Stomach smooth muscle (tissue), 2 donors: ENCODE measurements around the gene RFX7.
"Not testable (repeated sequence)": the region's sequence is repeated elsewhere in the genome, so short reads cannot be mapped to it uniquely, and the experiment has no call there.

Source experiments
- H3K27ac ChIP-seq: one replicate; pipeline ENCODE4 v1.7.0; 2013; ENCODE audit warnings: mild to moderate bottlenecking, low read length, inconsistent platforms
- H3K27me3 ChIP-seq, 2 donors: one replicate each; pipeline ENCODE4 v1.7.0; 2013; ENCODE audit warnings: low read length in 2 of 2; ENCODE audit not compliant: insufficient read depth in 2 of 2, control insufficient read depth in 1 of 2
- H3K36me3 ChIP-seq, 2 donors: one replicate each; pipeline ENCODE4 v1.7.0; 2013; ENCODE audit warnings: low read length in 2 of 2; ENCODE audit not compliant: control insufficient read depth in 2 of 2, insufficient read depth in 2 of 2
- H3K4me1 ChIP-seq: one replicate; pipeline ENCODE4 v1.7.0; 2013; ENCODE audit warnings: low read length; ENCODE audit not compliant: control insufficient read depth, insufficient read depth
- H3K4me3 ChIP-seq, 2 donors: one replicate each; pipeline ENCODE4 v1.7.0; 2013; ENCODE audit warnings: low read length in 2 of 2
- H3K9ac ChIP-seq, 2 donors: one replicate each; pipeline ENCODE4 v1.7.0; 2013; ENCODE audit warnings: low read length in 2 of 2, mild to moderate bottlenecking in 1 of 2
- H3K9me3 ChIP-seq, 2 donors: one replicate each; pipeline ENCODE4 v1.7.0; 2013; ENCODE audit warnings: low read length in 2 of 2; ENCODE audit not compliant: control insufficient read depth in 2 of 2
- donor health status: healthy.
- donor health status: Pancreatic carcinoma.

The RFX7 gene

GRCh38 chr15:56243163-56244037 is at the start of gene RFX7:
Gene RFX7 (minus strand): TSS chr15:56243879. CDS start chr15:56243285, 594 bp downstream.
- peak within 1 kb of the TSS; percentile 77 to 92 for H3K4me3 ChIP-seq
- no peaks in the 10 kb centered on the region for H3K27me3 ChIP-seq
- H3K36me3 ChIP-seq: no peaks in the 10 kb centered on the region
- H3K9ac ChIP-seq: peak within 1 kb of the TSS; percentile 42 to 82
- peaks cover 14% of the 10 kb centered on the region for H3K4me1 ChIP-seq
- H3K9me3 ChIP-seq: no peaks in the 10 kb centered on the region
- H3K27ac ChIP-seq: peak within 1 kb of the TSS; percentile 18

DNA sequence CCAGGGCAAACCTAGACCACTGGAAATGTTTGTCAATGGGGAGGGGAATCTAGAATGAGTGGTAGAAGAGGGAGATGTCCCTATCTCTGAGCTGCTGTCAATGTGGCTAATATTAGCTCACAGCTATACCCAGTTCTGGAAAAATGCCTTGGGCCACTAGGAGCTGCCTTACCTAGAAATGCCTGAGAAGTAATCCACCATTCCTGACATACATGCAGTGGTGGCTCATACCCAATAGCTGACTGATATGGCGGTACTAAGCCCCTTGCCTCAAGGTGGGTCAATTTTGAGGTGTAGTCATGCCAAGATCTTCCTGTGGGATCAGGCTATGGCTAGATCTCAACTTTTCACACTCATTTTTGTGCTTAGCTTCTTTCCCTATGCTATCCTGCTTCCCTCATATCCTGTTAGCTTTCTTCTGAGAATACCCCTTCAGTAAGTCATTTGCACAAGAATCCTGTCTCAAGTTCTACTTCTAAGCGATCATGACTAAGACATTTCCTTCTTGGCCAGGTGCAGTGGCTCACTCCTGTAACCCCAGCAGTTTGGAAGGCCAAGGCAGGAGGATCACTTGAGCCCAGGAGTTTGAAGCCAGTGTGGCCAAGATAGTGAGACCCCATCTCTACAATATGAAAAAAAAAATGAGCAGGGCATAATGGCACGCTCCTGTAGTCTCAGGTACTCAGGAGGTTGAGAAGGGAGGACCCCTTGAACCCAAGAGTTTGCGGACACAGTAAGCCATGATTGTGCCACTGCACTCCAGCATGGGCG is 49.1 kb upstream of the RFX7 start:
- Histone ChIP-seq H3K4me1 (no peaks in the 10 kb centered on the region), H3K27ac (no peak overlapping the region), H3K4me3 (no peak overlapping the region), H3K9ac (no peak overlapping the region), H3K9me3 (peaks cover 3 to 14% of the 10 kb centered on the region in 2 donors), H3K36me3 (no peaks in the 10 kb centered on the region), H3K27me3 (no peaks in the 10 kb centered on the region)

GRCh38 chr15:56291741-56292140 is 48.1 kb upstream of the RFX7 start:
- Histone ChIP-seq H3K4me1 (no peaks in the 10 kb centered on the region), H3K27ac (no peak overlapping the region), H3K9ac (no peak overlapping the region), H3K9me3 (peaks cover 3 to 14% of the 10 kb centered on the region in 2 donors), H3K27me3 (no peaks in the 10 kb centered on the region), H3K4me3 (no peak overlapping the region), H3K36me3 (no peaks in the 10 kb centered on the region)

- Histone ChIP-seq H3K36me3 (no peaks in the 10 kb centered on the region), H3K27ac (no peak overlapping the region), H3K4me3 (no peak overlapping the region), H3K4me1 (no peaks in the 10 kb centered on the region), H3K9me3 (peaks cover 0 to 11% of the 10 kb centered on the region in 2 donors), H3K9ac (no peak overlapping the region), H3K27me3 (no peaks in the 10 kb centered on the region)
These were observed 42.5 kb upstream of the RFX7 start for GRCh38 chr15:56286213-56286612.

GRCh38 chr15:56281145-56281544 is 37.5 kb upstream of the RFX7 start:
- no peak overlapping the region for H3K9ac ChIP-seq
- H3K4me3 ChIP-seq: no peak overlapping the region
- H3K36me3 ChIP-seq: no peaks in the 10 kb centered on the region
- H3K27ac ChIP-seq: no peak overlapping the region
- H3K9me3 ChIP-seq: no peaks in the 10 kb centered on the region
- H3K27me3 ChIP-seq: no peaks in the 10 kb centered on the region
- H3K4me1 ChIP-seq: no peaks in the 10 kb centered on the region

DNA sequence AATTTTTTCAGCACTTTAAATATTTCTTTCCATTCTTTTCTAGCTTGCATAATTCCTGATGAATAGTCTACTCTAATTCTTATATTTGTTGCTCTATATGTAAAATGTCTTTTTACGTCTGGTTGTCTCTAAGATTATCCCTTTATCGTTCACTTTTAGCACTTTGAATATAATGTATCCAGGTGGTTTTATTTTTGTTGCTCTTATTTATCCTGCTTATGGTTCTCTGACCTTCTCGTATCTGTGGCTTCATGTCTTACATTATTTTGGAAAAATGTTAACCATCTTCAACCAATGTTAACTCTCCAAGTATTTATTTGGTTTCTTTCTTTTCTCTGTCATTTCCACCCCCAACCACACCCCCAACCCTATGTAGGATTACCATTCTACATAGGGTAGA is 30.0 kb upstream of the RFX7 start:
- Histone ChIP-seq H3K4me1 (no peaks in the 10 kb centered on the region), H3K36me3 (no peaks in the 10 kb centered on the region), H3K9me3 (peaks cover 0 to 4% of the 10 kb centered on the region in 2 donors), H3K4me3 (no peak overlapping the region), H3K27me3 (no peaks in the 10 kb centered on the region), H3K9ac (no peak overlapping the region), H3K27ac (no peak overlapping the region)

DNA sequence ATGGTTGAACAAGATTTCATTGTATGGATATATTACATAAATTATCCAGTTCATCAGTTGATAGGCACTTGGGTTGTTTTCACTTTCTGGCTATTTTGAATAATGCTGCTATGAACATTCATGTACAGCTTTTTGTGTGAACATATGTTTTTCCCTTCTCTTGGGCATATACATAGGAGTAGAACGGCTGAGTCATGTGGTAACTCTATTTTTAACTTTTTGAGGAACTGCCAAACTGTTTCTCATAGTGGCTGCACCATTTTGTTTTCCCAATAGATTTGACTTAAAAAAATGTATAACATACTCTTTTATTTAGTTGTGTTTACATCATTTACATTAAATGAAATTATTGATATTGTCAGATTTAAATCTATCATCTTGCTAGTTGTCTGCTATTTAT is 28.8 kb upstream of the RFX7 start:
- no peak overlapping the region for H3K27ac ChIP-seq
- peaks cover 0 to 4% of the 10 kb centered on the region in 2 donors for H3K9me3 ChIP-seq
- H3K27me3 ChIP-seq: no peaks in the 10 kb centered on the region
- no peaks in the 10 kb centered on the region for H3K4me1 ChIP-seq
- H3K9ac ChIP-seq: no peak overlapping the region
- no peak overlapping the region for H3K4me3 ChIP-seq
- no peaks in the 10 kb centered on the region for H3K36me3 ChIP-seq

GRCh38 chr15:56266465-56266864 is 22.8 kb upstream of the RFX7 start:
- not testable (repeated sequence) for H3K9ac ChIP-seq, H3K27me3 ChIP-seq

DNA sequence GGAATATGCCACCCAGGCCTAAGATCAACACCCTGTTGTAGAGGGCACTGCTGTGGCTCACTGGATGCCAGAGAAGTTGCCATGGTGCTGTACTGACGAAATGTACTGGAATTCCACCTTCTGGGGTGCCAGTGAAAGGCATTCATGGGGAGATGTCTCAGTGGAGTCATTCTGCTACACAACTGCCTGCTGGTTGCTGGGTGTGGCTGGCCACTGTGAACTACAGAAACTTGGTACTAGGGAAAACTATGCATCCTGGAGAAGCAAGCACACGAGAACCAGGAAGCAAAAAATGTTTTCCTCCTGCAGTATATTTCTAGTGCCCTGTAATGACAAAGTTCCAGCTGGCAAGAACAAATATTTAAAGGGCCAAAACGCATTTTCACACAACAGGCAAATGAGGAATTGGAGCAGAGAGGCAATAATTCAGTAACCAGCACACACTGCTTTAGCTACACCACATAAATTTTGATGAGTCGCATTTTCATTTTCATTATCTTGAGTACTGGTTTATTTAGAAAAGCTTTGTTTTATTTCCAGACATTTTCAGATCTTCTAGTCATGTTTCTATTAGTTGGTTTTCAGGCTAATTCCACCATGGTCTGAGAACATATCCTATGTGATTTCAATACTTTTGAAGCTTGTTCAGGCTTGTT is 18.3 kb upstream of the RFX7 start:
- H3K27ac ChIP-seq: no peak overlapping the region
- no peaks in the 10 kb centered on the region for H3K9me3 ChIP-seq

More at GRCh38 chr15:56266465-56266864, 22.8 kb upstream of the RFX7 start:
- H3K4me3 ChIP-seq, H3K36me3 ChIP-seq, H3K27ac ChIP-seq, H3K4me1 ChIP-seq, H3K9me3 ChIP-seq: not testable (repeated sequence)

GRCh38 chr15:56257306-56257705 is 13.6 kb upstream of the RFX7 start:
- not testable (repeated sequence) for H3K36me3 ChIP-seq, H3K9ac ChIP-seq, H3K4me3 ChIP-seq, H3K4me1 ChIP-seq, H3K27me3 ChIP-seq, H3K9me3 ChIP-seq, H3K27ac ChIP-seq

More for the DNA sequence above, 18.3 kb upstream of the RFX7 start:
- no peak overlapping the region for H3K4me3 ChIP-seq
- no peak overlapping the region for H3K9ac ChIP-seq
- no peaks in the 10 kb centered on the region for H3K4me1 ChIP-seq
- H3K27me3 ChIP-seq: no peaks in the 10 kb centered on the region
- no peaks in the 10 kb centered on the region for H3K36me3 ChIP-seq
